GM11168 (cell line): Measurements from ENCODE around the gene LSS.
"Not testable (repeated sequence)": the region's sequence is repeated elsewhere in the genome, so short reads cannot be mapped to it uniquely, and the experiment has no call there.

Source experiments
- in situ Hi-C: fragments of 300-500 bp; cut with MboI; formaldehyde crosslinking; loops from one replicate; pipeline ENCODE4 v1.12.0; 2022; ENCODE audit warnings: low sequenced_read_pairs; ENCODE audit not compliant: unreplicated experiment

Gene LSS

DNA sequence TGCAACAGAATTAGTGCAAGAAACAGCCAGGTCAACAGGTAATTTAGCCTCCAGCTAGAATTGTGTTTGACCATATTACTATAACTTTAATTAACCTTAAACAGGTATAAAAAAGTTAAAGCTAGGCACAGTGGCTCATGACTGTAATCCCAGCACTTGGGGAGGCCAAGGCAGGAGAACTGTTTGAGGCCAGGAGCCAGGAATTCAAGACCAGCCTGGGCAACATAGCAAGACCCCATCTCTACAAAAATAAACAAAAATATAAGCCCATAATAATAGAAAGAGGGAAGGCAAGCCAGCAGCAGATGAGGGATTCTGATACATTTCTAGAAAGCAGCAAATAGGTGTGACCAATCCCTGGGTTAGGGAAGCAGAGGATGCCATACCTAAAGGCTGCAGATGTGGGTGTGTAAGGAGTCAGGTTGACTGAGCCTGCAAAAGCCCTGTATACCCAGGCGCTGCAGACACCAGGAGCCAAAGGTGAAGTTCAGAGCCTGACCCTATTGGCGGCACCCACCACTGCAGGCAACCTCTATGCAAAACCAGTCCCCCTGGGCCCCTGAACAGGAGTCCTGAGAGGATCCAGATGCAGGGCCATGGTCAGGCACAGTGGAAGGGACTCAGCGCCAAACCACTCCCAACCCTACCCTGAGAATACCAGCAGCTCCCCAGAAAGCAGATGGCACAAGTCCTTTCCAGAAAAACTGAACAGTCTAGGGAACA lies 19.3 kb upstream of the LSS start:
- in situ Hi-C loops = no loop called here

DNA sequence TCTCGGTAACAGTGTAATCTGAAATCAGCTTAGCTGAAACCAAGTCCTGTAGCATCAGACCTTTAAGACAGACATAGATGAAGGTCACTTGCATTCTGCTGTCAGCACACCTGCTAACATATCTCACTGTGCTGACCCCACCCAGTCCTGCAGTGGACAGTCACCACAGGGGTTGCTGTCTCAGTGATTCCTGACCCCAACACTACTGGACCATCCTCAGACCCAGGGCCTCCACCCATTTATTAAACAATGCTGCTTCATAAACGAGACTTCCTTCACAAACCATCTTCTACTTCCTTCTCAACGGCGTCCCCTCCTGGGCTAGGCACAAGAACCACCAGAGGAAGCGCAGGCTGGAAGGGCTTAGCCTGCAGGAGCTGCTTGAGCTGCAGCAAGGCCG lies 17.8 kb upstream of the LSS start:
- in situ Hi-C loops = no loop called here

DNA sequence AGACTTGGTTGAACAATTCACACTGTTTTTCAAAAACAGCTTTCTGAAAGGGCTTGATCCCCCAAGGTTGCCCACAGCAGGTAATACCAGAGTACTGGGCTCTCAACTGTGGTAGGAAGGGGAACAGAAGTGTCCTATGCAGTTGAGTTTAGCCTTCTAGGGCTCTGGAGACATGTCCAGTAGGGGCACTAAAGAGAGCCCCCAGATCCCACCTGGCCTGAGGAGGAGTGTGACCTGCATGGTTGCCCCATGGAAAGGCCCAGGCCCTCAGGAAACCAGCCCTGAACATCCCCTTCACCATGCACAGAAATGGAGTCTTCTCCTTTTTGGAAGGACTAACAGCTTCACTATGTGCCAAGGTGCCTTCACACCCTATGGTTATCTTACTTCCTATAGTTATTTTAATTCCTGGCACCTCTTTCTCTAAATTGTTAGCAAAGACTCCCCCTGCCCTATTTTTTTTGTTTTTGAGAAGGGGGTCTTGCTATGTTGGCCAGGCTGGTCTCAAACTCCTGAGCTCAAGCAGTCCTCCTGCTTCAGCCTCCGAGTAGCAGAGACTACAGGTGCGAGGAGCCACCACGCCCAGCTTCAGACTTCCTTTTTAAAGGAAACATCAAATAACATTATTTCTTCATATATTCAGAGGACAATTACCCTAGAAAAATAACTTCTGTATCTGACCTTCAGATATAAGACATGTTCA lies 16.8 kb upstream of the LSS start:
- in situ Hi-C loops = no loop called here

DNA sequence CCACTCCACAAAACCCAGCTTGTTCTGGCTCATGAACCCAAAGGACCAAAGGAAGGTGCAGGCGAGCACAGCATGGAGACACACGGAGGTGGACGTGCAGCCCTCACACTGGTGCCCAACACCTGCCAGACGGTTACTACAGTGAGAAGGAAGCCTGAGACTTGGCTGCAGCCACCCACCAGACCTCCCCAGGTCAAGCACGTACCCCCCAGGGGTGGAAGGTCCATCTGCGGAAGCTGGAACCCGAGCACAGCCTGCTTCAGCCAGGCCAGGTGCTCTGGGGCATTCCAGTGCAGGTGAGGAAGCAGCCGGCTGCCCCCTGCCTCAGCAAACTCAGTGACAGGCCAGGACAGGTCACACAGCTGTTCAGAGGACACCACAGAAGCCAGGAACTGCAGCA lies 16.0 kb upstream of the LSS start:
- in situ Hi-C loops = no loop called here

DNA sequence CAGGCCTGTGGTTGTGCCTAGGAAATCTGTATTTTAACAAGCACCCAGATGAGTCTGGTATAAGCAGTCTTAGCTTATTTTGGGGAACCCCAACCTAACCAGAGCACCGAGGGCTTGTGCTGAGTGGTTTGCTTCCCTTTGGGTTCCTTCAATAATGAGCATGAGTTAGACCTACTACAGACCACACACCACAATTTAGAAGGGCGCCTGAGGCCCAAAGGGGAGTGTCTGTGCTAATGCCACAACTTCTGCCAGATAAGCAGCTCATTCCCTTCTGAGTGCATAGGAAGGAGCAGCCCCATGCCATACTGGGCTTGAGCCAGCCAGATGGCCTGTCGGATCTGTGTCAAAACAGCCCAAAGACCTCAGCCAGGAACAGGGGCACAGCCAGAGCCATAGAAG lies 15.4 kb upstream of the LSS start:
- in situ Hi-C loops = no loop called here

DNA sequence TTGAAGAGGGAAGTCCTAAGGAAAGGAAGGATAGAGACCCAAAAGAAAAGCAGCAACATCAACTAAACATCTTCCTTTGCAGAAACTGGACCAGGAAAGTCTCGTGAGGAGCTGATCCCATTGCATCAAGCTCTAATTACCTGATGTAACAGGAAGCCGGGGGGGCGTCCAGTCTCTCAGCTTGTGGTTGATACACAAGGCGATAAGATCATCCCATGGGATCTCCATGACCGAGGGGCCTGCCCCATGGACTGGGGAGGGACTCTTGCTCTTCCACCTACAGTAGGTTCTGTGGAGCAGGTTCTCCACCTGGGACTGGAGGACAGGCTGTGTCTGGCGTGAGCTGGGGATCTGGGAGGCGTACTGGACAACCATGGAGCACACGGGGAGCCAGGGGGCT lies 14.8 kb upstream of the LSS start:
- in situ Hi-C loops = no loop called here

DNA sequence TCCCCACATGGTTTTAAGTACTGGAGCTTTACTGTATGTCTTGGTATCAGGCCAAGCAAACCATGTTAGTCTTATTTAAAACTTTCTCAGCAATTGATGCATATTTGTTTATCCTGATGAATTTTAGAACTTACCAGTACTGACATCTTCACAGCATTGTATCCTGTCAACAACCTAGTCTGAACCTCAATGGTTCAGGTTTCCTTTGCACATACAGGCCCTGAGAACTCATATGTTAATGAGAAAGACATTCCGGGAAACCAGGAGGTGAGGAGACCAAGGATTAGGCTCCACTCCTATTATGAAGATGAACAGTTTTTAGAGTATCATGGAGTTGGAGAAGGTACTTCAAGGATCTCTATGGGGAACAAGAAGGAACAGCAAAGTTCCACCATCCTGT lies 13.0 kb upstream of the LSS start:
- in situ Hi-C loops = not testable (repeated sequence)

DNA sequence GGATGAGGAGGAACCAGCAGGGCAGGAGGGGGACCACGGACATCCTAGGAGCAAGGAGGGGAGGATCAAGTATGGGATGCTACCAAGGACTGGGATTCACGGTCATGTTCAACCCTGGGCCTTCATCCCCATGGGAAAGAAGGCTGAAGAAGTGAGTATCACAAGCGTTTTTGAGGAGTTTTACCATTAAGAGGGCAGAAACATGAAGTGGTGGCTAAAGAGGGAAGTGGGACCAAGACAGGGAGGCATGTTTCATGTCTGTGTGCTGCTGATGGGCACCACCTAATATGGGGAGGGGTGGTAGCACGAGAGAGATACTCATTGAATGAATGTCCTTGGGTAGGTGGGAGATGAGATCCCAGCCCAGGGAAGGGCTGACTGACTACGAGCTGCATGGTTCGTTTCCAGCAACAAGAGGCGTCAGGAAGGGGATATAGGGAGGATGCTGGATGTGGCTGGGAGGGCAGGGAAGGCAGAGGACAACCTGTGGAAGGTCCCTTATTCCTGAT lies 11.3 kb upstream of the LSS start:
- in situ Hi-C loops = no loop called here

DNA sequence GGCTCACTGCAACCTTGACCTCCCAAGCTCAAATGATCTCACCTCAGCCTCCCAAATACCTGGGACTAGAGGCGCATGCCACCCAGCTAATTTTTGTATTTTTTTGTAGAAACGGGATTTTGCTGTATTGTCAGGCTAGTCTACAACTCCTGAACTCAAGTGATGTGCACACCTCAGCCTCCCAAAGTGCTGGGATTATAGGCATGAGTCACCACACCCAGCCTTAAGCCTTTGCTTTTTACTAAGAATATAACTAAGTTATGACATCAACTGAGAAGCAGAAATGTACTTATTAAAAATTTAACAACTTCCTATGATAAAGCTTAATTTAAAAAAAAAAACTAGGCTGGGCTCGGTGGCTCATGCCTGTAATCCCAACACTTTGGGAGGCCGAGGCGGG lies 8.9 kb upstream of the LSS start:
- in situ Hi-C loops = no loop called here

DNA sequence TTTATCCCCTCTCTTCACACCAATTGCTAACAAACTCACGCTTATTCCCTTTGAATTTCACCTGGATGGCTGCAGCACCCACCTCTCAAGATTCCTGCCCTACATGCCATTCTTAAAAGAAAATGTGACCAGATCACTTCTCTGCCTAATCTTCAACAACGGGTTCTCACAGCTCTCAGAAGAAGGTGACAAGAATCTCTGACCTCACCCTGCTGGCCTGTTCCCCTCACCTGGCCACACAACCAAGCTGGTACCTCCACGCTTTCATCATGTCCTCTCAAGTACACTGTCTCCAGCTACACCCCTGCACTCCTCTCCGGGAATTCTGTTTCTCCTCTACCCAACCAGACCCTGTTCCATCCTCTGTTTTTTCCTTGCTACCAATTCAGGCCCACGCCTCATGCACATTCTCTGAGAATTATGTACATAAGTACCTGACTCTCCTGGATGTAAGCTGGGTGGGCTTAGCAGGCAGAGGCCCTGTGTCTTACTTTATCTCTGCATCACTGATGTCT lies 5.9 kb upstream of the LSS start:
- in situ Hi-C loops = no loop called here

DNA sequence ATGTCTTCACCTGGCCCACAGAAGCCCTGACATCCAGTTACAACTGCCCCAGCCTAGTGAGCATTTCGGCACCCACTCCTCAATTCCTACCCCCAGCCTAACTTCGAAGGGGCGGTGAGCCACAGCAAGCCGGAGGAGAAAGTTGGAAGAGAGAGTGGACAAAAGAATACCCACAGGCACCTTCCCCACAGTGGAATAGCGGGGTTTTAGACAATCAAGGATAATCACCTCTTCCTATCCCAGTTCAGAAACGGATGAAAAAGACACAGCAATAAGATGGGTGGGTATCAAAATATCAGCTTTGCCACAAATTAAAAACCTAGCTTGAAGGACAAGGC lies 1.3 kb upstream of the LSS start:
- in situ Hi-C loops = no loop called here

DNA sequence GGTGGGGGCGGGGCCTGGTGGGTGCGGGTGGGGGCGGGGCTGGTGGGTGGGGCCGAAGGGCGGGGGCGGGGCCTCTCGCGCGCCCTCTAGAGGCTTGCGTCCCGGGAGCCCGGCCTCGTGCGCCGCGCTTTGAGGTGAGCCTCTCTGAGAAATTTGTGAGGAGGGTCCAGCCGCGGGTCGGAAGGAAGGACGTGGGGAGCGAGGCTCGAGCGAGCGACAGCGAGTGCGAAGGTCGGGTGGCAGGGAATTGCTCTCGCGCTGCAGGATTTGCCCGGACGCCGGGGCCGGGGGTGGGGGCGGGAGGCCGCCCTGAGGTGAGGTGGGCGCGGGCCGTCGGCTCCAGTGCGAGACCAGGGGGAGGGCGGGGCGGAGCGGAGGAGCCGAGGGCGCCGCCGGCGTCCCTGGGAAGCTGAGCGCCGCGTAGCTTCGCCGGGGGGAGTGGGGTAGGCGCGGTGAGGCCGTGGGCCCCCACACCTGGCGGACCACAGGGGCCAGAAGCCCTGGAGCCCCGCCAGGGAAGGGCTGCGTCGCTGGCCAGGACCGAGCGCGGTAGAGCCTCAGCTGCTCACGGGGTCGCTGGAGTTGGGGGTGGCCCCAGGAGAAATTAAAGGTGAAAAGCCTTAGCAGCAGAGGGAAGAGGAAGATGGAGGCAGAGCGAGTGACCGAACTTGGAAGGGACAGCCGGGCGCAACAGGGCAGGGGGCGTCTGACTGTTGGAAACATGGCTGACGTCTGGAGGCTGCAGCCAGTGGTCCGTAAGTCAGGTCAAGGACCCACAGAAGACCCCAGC lies 754 bp upstream of the LSS start:
- in situ Hi-C loops = no loop called here

DNA sequence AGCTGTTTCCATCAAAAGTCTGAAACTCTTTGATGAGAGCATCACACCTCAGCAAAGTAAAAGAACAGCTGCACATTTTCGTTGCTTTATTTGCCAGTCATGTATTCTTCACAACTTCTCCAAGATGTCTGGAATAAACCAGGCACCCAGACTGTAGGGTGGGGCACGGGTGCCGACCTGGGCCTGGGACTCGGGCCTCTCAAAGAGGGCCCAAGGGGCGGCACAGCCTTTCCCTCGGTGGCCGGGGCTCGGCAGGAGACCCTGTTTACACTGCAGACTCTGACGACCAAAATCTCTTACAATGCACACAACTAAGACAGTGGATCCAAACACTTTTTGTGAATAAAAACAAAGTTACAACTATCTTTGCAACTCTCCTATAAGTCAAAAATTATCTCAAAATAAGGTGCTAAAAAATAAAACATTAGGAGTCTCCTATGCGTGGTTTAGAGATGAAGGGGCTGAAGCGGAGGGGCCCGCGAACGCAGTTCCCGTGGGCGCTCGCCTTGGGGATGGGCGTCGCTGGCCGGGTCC lies 696 bp downstream of the LSS start:
- in situ Hi-C loops = no loop called here

DNA sequence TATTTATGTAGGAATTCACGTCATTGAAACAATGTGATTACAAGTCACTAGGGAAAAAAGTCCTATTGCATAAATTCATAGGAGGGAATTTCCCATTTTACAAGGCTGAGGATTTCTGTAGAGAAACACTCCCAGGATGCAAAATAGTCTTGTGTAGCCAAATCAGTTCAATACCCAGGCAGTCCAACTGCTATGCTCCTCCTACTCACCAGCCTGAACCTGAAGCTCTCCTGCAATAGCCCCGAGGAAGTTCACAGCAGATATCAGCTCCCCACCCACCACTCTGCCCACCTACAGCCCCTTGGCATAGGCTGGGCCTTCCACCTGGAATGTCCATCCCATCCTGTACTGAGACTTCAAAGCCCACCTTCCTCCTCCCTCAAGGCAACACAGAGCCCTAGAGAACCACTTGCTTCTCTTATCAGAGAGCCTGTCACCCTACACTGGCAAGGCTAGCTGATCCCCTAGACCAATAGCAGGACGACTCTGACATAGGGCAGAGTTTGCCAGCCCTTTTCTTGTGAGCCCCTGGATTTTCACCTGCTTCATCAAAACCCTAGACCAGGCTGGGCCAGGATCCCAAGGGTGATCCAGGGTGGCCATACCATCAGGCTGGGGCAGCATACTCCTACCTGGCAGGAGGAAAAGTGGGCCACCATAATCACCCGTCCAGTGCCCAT lies 1.5 kb downstream of the LSS start:
- in situ Hi-C loops = no loop called here

DNA sequence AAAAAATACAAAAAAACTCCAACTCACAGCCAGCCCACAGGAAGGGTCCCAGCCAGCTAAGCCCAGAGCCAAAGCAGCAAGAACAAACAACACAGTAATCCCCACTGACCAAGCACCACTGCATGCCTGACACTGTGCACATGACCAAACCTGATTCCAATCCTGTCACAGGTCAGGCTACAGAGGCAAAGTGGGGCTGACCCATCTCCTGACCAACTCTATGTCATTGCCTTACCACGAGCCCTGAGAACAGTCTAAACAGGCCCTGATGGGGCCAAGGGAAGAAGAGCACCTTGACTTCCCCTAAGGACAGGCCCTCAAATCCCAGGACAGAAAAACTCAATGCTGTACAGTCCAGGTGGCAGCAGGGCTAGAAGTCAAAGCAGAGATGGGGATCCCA lies 2.4 kb downstream of the LSS start:
- in situ Hi-C loops = no loop called here

DNA sequence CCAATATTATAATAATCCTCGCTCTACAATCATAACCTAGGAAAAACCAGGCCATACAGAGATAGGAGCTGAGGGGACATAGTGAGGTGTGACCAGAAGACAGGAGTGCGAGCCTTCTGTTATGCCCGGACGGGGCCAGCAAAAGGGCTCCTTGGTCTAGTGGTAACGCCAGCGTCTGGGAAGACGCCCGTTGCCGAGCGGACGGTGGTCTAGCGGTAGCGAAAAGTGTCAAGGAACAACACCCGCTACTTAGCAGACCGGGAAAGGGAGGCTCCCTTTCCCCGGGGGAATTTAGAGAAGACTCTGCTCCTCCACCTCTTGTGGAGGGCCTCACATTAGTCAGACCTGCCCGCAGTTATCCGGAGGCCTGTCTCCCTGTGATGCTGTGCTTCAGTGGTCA lies 4.9 kb downstream of the LSS start:
- in situ Hi-C loops = not testable (repeated sequence)

DNA sequence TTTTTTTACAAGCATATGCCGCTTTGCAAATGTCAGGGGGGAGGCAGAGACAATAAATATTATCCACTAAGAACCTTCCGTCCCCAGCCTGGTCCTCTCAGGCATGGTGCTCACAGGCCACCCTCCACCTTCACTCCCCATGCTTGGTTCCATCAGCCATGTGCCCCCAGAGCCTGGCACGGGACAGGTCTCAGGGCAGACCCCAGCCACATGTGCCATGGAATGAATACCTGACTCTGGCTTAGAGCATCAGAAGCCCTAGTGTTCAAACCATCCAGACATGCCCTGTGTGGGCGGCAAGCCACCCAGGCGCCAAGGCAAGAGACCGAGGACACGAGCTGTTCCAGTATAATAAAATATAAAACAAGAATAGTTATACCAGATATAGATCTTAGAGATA lies 5.4 kb downstream of the LSS start:
- in situ Hi-C loops = no loop called here

DNA sequence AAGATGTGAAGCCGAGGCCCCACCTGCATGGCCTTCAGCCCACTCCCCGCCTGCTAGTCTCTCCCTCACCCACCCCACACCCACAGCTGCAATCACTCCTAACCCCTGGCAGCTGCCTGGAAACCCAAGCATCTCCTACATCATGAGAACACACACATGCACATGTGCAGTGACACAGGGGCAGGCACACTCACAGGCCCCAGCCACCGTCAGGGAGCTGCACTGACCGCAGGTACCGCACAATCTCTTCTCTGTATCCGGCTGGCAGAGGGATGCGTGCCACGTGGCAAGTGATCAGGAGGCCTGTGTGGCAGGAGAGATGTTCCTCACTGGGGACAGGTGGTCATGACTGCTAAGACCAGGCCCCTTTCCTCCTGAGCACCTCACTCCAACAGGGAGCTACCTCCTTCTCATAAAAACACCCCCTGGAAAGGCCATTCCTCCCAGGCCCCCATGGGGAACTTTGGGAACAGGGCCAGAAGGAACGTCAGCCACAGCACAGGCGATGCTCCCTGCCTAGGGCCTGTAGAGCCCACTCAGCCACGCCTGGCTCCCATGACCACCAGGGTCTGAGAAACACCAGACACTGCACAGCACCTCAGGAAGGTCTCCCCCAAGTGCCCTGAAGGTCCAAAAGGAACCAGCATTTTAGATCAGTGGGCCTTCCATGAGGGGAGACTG lies 6.0 kb downstream of the LSS start:
- in situ Hi-C loops = no loop called here

DNA sequence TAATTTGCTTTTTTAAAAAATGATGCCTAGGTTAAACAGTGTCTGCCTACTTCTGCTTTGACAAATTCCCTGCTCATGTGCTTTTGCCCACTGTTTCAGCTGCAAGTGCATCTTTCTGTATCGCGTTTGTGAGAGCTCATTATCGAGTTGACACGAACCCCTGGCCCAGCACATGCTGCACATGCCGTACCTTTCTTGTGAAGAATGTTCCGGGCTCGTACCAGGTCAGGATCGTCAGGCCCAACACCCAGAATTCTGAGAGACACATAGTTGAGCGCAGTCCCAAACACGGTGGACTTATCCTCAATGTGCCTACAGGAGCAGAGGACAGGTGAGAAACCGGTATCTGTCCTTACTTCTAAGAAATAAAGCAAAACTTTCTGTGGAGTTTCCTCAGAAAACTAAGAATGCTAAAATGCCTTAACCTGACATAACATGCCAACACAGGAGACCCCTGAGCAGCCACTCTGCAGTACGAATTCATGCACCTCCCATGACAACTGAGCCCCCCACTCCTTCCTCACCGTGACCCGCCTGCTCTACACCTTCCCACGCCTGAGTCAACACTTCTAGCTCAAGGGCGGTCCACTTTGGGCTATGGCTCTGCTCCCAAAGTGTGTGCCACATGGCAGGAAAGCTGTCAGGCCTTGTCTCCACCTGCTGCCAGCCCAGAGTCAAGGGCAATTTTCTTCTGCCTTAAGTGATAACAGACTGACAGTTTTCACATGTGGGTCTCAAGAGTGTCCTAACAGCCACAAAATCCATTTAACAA lies 6.7 kb downstream of the LSS start:
- in situ Hi-C loops = no loop called here
